K562 (cell line): ENCODE measurements around the gene LPIN1. TPM values are rescaled to one million over a fixed set of nuclear protein-coding genes. Genes with fewer than 3 reads are reported as not detected.
A peak's percentile ranks its signal among the peaks of the same experiment; 100 is the strongest.

ENCODE experiments used
- ATAC-seq: fragments of 200-7000 bp; cut with Tn5 transposase; 3 replicates; pipeline ENCODE4 v1.9.1; 2020; ENCODE audit warnings: moderate library complexity
- BruUV-seq: library from RNA; stranded (reverse); fragments of 400-500 nt; replicated peaks from 2 replicates; lab custom pipeline; 2021; lab: Mats Ljungman, UMichigan
- CTCF ChIA-PET: fragments of 300-600 bp; formaldehyde crosslinking; extraction: SDS; loops from one replicate; lab custom pipeline; 2021; ENCODE audit warnings: low intra/inter-chr PET ratio; lab: Yijun Ruan, JAX
- POLR2A ChIA-PET: fragments of 300-600, 350-650 bp; sonication (Branson Sonifier 250); formaldehyde crosslinking; extraction: SDS; loops from one replicate; lab custom pipeline; 2021; ENCODE audit warnings: antibody characterized with exemption, inconsistent platforms; lab: Yijun Ruan, JAX
- DNase-seq, 4 experiments: peaks; one replicate each; pipeline versions ENCODE4 v3.0.0 to v3.0.0-alpha.2; 2011 to 2018; ENCODE audit warnings: low spot score in 3 of 4, mixed read lengths in 3 of 4; ENCODE audit errors: extremely low read depth in 1 of 4
- FAIRE-seq: peaks from 2 replicates; lab custom pipeline; 2011; peaks lifted over from hg19 to GRCh38; lab: Jason Lieb, UNC
- H2AFZ ChIP-seq: 2 replicates; pipeline ENCODE4 v1.6.0; 2011; ENCODE audit warnings: low read depth, low read length, control low read depth, inconsistent platforms
- H3K27ac ChIP-seq: fragments of 200-600 bp; 3 replicates; pipeline ENCODE4 v1.8.0; 2011; ENCODE audit warnings: low read depth, mild to moderate bottlenecking, control low read depth, inconsistent platforms, low read length, moderate library complexity, mixed read lengths; ENCODE audit errors: extremely low read depth
- H3K27me3 ChIP-seq, 2 experiments: fragments of 300-600 bp in 1 of 2; 2 replicates in 1 of 2; 3 replicates in 1 of 2; pipeline versions ENCODE4 v1.6.0 to v1.8.0; 2011; ENCODE audit warnings: inconsistent platforms in 2 of 2, low read length in 2 of 2, mild to moderate bottlenecking in 1 of 2, mixed read lengths in 1 of 2, moderate library complexity in 1 of 2; ENCODE audit not compliant: control insufficient read depth in 2 of 2, insufficient read depth in 2 of 2
- H3K36me3 ChIP-seq: fragments of 300-600 bp; 3 replicates; pipeline ENCODE4 v1.8.0; 2011; ENCODE audit warnings: mild to moderate bottlenecking, low read length, inconsistent platforms; ENCODE audit not compliant: control insufficient read depth, insufficient read depth
- H3K4me1 ChIP-seq, 2 experiments: fragments of 200-600 bp in 1 of 2; replicated peaks in 1 of 2; 2 replicates in 1 of 2; 3 replicates in 1 of 2; pipeline versions ENCODE4 v1.5.1 to v1.8.0; 2011; ENCODE audit warnings: inconsistent platforms in 2 of 2, low read length in 2 of 2, mild to moderate bottlenecking in 1 of 2, mixed read lengths in 1 of 2, moderate library complexity in 1 of 2; ENCODE audit not compliant: control insufficient read depth in 2 of 2, insufficient read depth in 2 of 2
- H3K4me2 ChIP-seq: 2 replicates; pipeline ENCODE4 v1.6.1; 2011; ENCODE audit warnings: low read length, control low read depth, inconsistent platforms, mixed read lengths; ENCODE audit not compliant: insufficient read depth
- H3K4me3 ChIP-seq: fragments of 200-600 bp; sonication (generic), shearing (Covaris generic); 2 replicates; pipeline ENCODE4 v1.5.1; 2016; ENCODE audit warnings: control low read depth, inconsistent platforms
- H3K79me2 ChIP-seq: fragments of 200-600 bp; 3 replicates; pipeline ENCODE4 v1.8.0; 2011; ENCODE audit warnings: low read length, inconsistent platforms; ENCODE audit not compliant: control insufficient read depth, insufficient read depth
- H3K9ac ChIP-seq, 2 experiments: 2 replicates each; pipeline versions ENCODE4 v1.6.0 to v1.6.1; 2011; ENCODE audit warnings: low read depth in 2 of 2, low read length in 2 of 2, control low read depth in 1 of 2, inconsistent platforms in 1 of 2, mild to moderate bottlenecking in 1 of 2, mixed read lengths in 1 of 2; ENCODE audit not compliant: insufficient read depth in 1 of 2
- H3K9me1 ChIP-seq: one replicate; pipeline ENCODE4 v1.6.0; 2011; ENCODE audit warnings: inconsistent platforms, mild to moderate bottlenecking, low read length, moderate library complexity; ENCODE audit not compliant: control insufficient read depth, insufficient read depth
- H3K9me3 ChIP-seq: replicated peaks from 2 replicates; pipeline ENCODE4 v1.5.1; 2011; ENCODE audit warnings: low read depth, low read length, inconsistent platforms; ENCODE audit not compliant: control insufficient read depth, insufficient read depth
- H4K20me1 ChIP-seq: replicated peaks from 2 replicates; pipeline ENCODE4 v1.6.1; 2011; ENCODE audit warnings: low read length, inconsistent platforms, mixed read lengths; ENCODE audit not compliant: control insufficient read depth, insufficient read depth
- BMI1 ChIP-seq: fragments of 150-350 bp; IDR thresholded peaks from 2 replicates; pipeline ENCODE4 v1.6.1; 2014; ENCODE audit warnings: low read length
- GATAD2B ChIP-seq: fragments of 450-650 bp; IDR thresholded peaks from 2 replicates; pipeline ENCODE4 v1.6.1; 2017; ENCODE audit warnings: mild to moderate bottlenecking, borderline replicate concordance
- HEY1 ChIP-seq: fragments of 250-450 bp; sonication (Bioruptor Pico); IDR thresholded peaks from 2 replicates; pipeline ENCODE4 v1.5.0; 2020; ENCODE audit warnings: mild to moderate bottlenecking, moderate library complexity, borderline replicate concordance
- MEF2D ChIP-seq: conservative IDR thresholded peaks from 2 replicates; pipeline ENCODE4 v1.6.1; 2016; ENCODE audit warnings: low read depth, missing genetic modification characterization, missing compliant biosample characterization
- MTA1 ChIP-seq: fragments of 450-650 bp; IDR thresholded peaks from 2 replicates; pipeline ENCODE4 v1.6.1; 2017; ENCODE audit warnings: borderline replicate concordance
- PCBP2 ChIP-seq: fragments of 200-400 bp; formaldehyde crosslinking; IDR thresholded peaks from 2 replicates; pipeline ENCODE4 v1.6.1; 2018; ENCODE audit warnings: low read length, low read depth, mild to moderate bottlenecking, moderate library complexity; ENCODE audit not compliant: poor library complexity, severe bottlenecking
- PHB2 ChIP-seq: fragments of 450-650 bp; IDR thresholded peaks from 2 replicates; pipeline ENCODE4 v1.6.1; 2017; ENCODE audit warnings: low read depth
- SNIP1 ChIP-seq: fragments of 450-650 bp; IDR thresholded peaks from 2 replicates; pipeline ENCODE4 v1.7.1; 2017; ENCODE audit warnings: low read depth, mild to moderate bottlenecking
- SRSF1 ChIP-seq: fragments of 200-400 bp; formaldehyde crosslinking; IDR thresholded peaks from 2 replicates; pipeline ENCODE4 v1.6.1; 2017; ENCODE audit warnings: mild to moderate bottlenecking, low read depth, low read length, moderate library complexity
- SUPT5H ChIP-seq: fragments of 450-650 bp; IDR thresholded peaks from 2 replicates; pipeline ENCODE4 v1.6.1; 2016
- TSC22D4 ChIP-seq: fragments of 450-650 bp; IDR thresholded peaks from 2 replicates; pipeline ENCODE4 v1.6.1; 2016; ENCODE audit warnings: missing genetic modification characterization, missing biosample characterization, control low read depth
- ZNF12 ChIP-seq: sonication (generic); formaldehyde crosslinking; IDR thresholded peaks from 2 replicates; pipeline ENCODE4 v1.4.0; 2020; ENCODE audit warnings: mild to moderate bottlenecking, missing genetic modification reagents
- ZNF124 ChIP-seq: sonication (generic); formaldehyde crosslinking; IDR thresholded peaks from 2 replicates; pipeline ENCODE4 v1.8.1; 2022; ENCODE audit warnings: missing genetic modification reagents
- ZNF134 ChIP-seq: fragments of 250-450 bp; sonication (Bioruptor Pico); conservative IDR thresholded peaks from 2 replicates; pipeline ENCODE4 v1.4.0; 2020
- ZNF780A ChIP-seq: fragments of 250-450 bp; sonication (Bioruptor Pico); IDR thresholded peaks from 2 replicates; pipeline ENCODE4 v1.5.0; 2021; ENCODE audit warnings: mild to moderate bottlenecking
- WGBS: fragments of 100-300 bp; shearing (Covaris generic); methylation state at CpG from one replicate; pipeline ENCODE4 v1.1.6; 2016; ENCODE audit warnings: low coverage, mixed read lengths; ENCODE audit not compliant: insufficient coverage; ENCODE audit errors: missing lambda C conversion rate; 5-methylcytosine and 5-hydroxymethylcytosine counted together
- in situ Hi-C: fragments of 300-500 bp; cut with MboI; formaldehyde crosslinking; loops from 4 replicates; pipeline ENCODE4 v1.15.0; 2018; ENCODE audit warnings: inconsistent platforms, mixed read lengths
- intact Hi-C: fragments of 100-400 bp; cut with micrococcal nuclease; formaldehyde crosslinking; loops from 2 replicates; pipeline ENCODE4 v1.14.2; 2022
- polyA plus RNA-seq, 8 experiments: library from polyadenylated mRNA; depleted of rRNA in 4 of 8; stranded (reverse) in 5 of 8; unstranded in 3 of 8; fragments of >200 nt; fragmentation: Nextera tagmentation in 2 of 8; fragmentation: Illumina TruSeq in 1 of 8; extraction: Ambion mirVana in 2 of 8; extraction: Trizol in 1 of 8; gene quantifications; 2 replicates each; pipeline versions ENCODE4 v1.2.1 to v1.2.3, GENCODE V29; 2011 to 2014; ENCODE audit warnings: inconsistent platforms in 1 of 8, missing spikeins in 1 of 8
- total RNA-seq, 7 experiments: library from RNA; depleted of rRNA in 6 of 7; stranded (reverse); fragments of >200 nt in 6 of 7; fragmentation: Illumina TruSeq in 2 of 7; extraction: Trizol in 2 of 7; gene quantifications; 2 replicates each; pipeline versions ENCODE4 v1.2.1 to v1.2.3, GENCODE V29; 2011 to 2021; ENCODE audit warnings: low replicate concordance in 1 of 7
- TF ChIP-seq, protein P1 (sequence below): IDR thresholded peaks from 2 replicates; pipeline ENCODE4 v1.6.1; 2012; ENCODE audit warnings: low read depth, low read length, improper control_type of control experiment, borderline replicate concordance

The LPIN1 gene
- total and polyA plus RNA-seq, 9 of the 15 experiments (the other 6 are each of a cell fraction or from before 2014, with no cell fraction given), result 9.2 to 84.0 (median 27.8) TPM

DNA sequence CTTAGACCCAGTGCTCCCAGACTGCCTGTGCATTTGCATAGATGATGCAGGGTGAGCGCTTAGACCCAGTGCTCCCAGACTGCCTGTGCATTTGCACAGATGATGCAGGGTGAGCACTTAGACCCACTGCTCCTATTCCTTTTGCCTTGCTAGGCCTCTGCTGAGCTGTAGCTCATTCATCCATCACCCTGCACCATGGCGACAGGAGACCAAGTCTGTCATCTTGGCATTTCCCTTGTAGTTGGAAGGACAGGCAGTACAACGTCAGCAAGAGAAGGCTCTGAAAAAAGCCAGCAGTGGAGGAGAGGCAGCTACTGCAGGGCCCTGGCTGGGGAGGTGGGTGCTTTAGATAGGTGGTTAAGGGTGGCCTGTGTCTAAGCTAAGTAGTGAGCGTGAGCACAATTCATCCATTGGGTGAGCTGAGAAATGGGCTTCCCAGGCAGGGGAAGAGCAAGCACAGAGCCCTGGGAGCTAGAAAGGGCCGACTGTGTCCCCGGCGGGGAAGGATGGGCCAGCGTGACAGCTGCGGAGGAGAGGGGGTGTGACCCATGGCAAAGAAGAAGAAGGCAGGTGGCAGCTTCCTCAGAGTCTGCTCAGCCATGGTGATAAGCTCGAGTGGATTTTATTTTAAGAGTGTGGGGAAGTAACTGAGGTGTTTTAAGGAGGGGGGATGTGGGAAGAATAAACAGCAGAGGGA lies 108.8 kb downstream of the LPIN1 start:
- no peak for DNase-seq
- H3K4me2 ChIP-seq, result no peak overlapping the region
- ChIA-PET POLR2A (no interaction called here), CTCF (no interaction called here)
- ATAC-seq, result no peak
- H4K20me1 ChIP-seq, result no peaks in the 10 kb centered on the region
- no peak overlapping the region for H3K4me3 ChIP-seq
- H3K9me3 ChIP-seq, result peaks cover 17% of the 10 kb centered on the region
- intact Hi-C loops (no loop called here), in situ Hi-C loops (no loop called here)
- no peak for FAIRE-seq
- H2AFZ ChIP-seq, result 0 out of 2 replicates have a peak overlapping the region, but pooled peaks have one; percentile 16
- no peaks in the 10 kb centered on the region for H3K36me3 ChIP-seq
- H3K9me1 ChIP-seq, result no peaks in the 10 kb centered on the region
- no peak overlapping the region for H3K9ac ChIP-seq
- TF ChIP-seq MEF2D (tag) (no peak), ZNF134 (CRISPR knock-in tag) (no peak), SNIP1 (no peak), TSC22D4 (tag) (no peak), PCBP2 (no peak), GATAD2B (no peak), SRSF1 (no peak), ZNF12 (CRISPR knock-in tag) (no peak), ZNF780A (CRISPR knock-in tag) (no peak), BMI1 (no peak), SUPT5H (no peak), HEY1 (CRISPR knock-in tag) (no peak), ZNF124 (CRISPR knock-in tag) (no peak), PHB2 (no peak), MTA1 (no peak)
- TF ChIP-seq, protein P1, sequence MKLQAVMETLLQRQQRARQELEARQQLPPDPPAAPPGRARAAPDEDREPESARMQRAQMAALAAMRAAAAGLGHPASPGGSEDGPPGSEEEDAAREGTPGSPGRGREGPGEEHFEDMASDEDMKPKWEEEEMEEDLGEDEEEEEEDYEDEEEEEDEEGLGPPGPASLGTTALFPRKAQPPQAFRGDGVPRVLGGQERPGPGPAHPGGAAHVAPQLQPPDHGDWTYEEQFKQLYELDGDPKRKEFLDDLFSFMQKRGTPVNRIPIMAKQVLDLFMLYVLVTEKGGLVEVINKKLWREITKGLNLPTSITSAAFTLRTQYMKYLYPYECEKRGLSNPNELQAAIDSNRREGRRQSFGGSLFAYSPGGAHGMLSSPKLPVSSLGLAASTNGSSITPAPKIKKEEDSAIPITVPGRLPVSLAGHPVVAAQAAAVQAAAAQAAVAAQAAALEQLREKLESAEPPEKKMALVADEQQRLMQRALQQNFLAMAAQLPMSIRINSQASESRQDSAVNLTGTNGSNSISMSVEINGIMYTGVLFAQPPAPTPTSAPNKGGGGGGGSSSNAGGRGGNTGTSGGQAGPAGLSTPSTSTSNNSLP, result no peak
- H3K4me1 ChIP-seq, result peaks cover under 1 to 8% of the 10 kb centered on the region in 2 experiments
- peaks cover 0 to 4% of the 10 kb centered on the region in 2 experiments; a peak in 2 of 5 replicates for H3K27me3 ChIP-seq
- no TSS peak for BruUV-seq
- H3K27ac ChIP-seq, result no peak overlapping the region
- WGBS, result 57% methylated on average over 10 of the region's 10 CpGs
- H3K79me2 ChIP-seq, result no peaks in the 10 kb centered on the region
